Stimulated activated naive B cell treated with anti-CD40 and anti-IgM and Interleukin-4, amounts not matched to agents 10 μg/mL and 1 μg/mL and 100 μg/mL, for 72 hours (primary cell): Measurements from ENCODE around the gene UST.

Source experiments
- ATAC-seq, 2 donors: fragments of 150-1000 bp; cut with Tn5 transposase; replicated peaks; 2 replicates each; pipeline ENCODE4 v1.10.0; 2021; ENCODE audit warnings: moderate library complexity in 1 of 2
- DNase-seq: peaks from one replicate; pipeline ENCODE4 v3.0.0; 2021
- H3K27ac Mint-ChIP-seq: one replicate; pipeline ENCODE4 v1.8.0; 2022; ENCODE audit warnings: mild to moderate bottlenecking, mixed read lengths
- H3K27me3 Mint-ChIP-seq, 2 donors: one replicate each; pipeline ENCODE4 v1.8.0; 2022; ENCODE audit warnings: mixed read lengths in 2 of 2
- H3K36me3 Mint-ChIP-seq, 2 donors: one replicate each; pipeline ENCODE4 v1.8.0; 2022; ENCODE audit warnings: mixed read lengths in 2 of 2, mild to moderate bottlenecking in 1 of 2
- H3K4me1 Mint-ChIP-seq, 2 donors: one replicate each; pipeline ENCODE4 v1.8.0; 2022; ENCODE audit warnings: mixed read lengths in 2 of 2, mild to moderate bottlenecking in 1 of 2
- H3K4me3 Mint-ChIP-seq, 2 donors: one replicate each; pipeline ENCODE4 v1.8.0; 2022; ENCODE audit warnings: mild to moderate bottlenecking in 2 of 2, mixed read lengths in 2 of 2, moderate library complexity in 1 of 2
- H3K9me3 Mint-ChIP-seq, 2 donors: one replicate each; pipeline ENCODE4 v1.8.0; 2022; ENCODE audit warnings: mixed read lengths in 2 of 2, mild to moderate bottlenecking in 1 of 2

The UST gene

GRCh38 chr6:149012040-149012545 is 265.3 kb downstream of the UST start:
- Mint-ChIP-seq H3K4me3 (no peak overlapping the region), H3K27me3 (no peaks in the 10 kb centered on the region), H3K36me3 (peaks cover 6 to 18% of the 10 kb centered on the region in 2 donors), H3K4me1 (peaks cover 0 to 7% of the 10 kb centered on the region in 2 donors), H3K27ac (no peak overlapping the region), H3K9me3 (no peaks in the 10 kb centered on the region)
- DNase-seq (no peak), ATAC-seq (no peak)

- Mint-ChIP-seq H3K4me3 (no peak overlapping the region), H3K27me3 (no peaks in the 10 kb centered on the region)
- DNase-seq: no peak
These were observed 266.9 kb downstream of the UST start for GRCh38 chr6:149013586-149014344.

GRCh38 chr6:149014631-149015534 is 268.1 kb downstream of the UST start:
- H3K4me3 Mint-ChIP-seq: no peak overlapping the region
- DNase-seq (no peak), ATAC-seq (no peak)
- peaks cover 7 to 11% of the 10 kb centered on the region in 2 donors for H3K36me3 Mint-ChIP-seq
- peak overlapping the region; percentile 26 for H3K27ac Mint-ChIP-seq
- no peaks in the 10 kb centered on the region for H3K27me3 Mint-ChIP-seq
- H3K9me3 Mint-ChIP-seq: no peaks in the 10 kb centered on the region
- peaks cover 0 to 7% of the 10 kb centered on the region in 2 donors for H3K4me1 Mint-ChIP-seq

More at GRCh38 chr6:149013586-149014344, 266.9 kb downstream of the UST start:
- Mint-ChIP-seq H3K36me3 (peaks cover 2 to 14% of the 10 kb centered on the region in 2 donors), H3K4me1 (peaks cover 0 to 7% of the 10 kb centered on the region in 2 donors), H3K9me3 (no peaks in the 10 kb centered on the region), H3K27ac (peak overlapping the region; percentile 10)
- ATAC-seq: no peak

DNA sequence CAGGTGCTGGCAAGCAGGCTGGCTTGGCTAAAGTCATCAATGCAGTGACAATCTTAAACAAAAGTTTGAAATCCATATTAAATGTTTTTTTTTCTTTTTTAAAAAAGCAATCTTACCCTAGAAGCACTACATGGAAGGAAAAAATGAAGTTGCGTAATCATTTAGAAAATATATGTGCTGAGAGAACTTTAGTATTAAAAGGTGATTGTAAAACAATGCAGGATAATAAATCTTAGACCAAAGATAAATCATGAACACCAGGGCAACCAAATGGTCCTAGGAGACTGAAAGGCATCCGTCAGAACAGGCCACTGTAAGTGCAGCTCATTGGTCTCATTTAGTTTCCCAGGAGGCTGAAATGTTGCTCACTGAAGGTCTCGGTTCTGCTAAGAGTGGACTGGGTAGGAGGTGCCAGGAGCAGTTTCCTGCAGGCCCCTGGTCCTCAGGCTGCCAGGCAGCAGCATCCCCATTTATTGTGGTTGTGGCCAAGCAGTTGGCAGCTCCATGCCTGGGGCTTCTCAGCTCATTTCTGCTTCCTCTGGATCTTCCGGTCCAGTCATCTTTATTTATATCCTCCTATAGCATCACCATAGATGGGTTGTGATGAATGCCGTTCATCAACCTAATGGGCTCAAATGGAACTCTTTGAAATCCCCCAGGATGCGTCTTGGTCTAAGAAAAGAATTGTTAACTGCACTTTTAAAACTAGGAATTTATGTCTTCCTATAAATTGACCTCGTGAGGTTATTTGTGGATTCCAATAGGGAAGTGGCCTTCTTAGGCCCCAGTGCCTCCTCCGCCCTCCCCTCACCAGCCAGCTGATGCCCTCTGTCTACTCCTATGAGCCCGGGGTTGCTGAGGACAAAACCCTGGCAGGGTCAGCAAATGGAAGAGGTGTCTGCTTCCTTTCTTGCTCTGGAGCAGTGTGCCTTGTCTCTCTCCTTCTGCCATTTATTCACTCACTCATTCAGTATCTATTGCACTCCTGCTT is 269.0 kb downstream of the UST start:
- Mint-ChIP-seq H3K9me3 (no peaks in the 10 kb centered on the region), H3K27ac (no peak overlapping the region), H3K36me3 (peaks cover 11 to 17% of the 10 kb centered on the region in 2 donors), H3K27me3 (no peaks in the 10 kb centered on the region), H3K4me1 (peaks cover 0 to 7% of the 10 kb centered on the region in 2 donors), H3K4me3 (no peak overlapping the region)
- ATAC-seq (no peak), DNase-seq (no peak)

DNA sequence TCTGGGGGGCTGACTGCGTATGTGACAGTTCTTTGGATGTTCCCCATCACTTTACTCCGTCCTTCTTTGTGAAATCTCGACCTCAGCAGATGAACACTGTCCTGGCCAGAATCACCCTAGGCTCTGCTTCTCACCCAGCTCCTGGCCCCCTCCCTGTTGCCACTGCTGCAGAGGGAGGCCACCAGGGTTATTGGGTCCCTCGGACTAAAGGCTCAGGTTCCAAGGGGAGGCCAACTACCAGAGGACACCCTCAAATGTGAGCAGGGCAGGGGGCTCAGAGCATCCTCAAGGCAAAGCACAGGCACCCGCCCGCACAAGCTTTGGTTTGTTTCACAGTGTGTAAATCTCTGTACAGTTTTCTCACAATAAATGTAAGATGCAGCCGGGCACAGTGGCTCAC is 269.9 kb downstream of the UST start:
- no peak for ATAC-seq
- H3K36me3 Mint-ChIP-seq: peaks cover 16 to 26% of the 10 kb centered on the region in 2 donors
- H3K27ac Mint-ChIP-seq: no peak overlapping the region
- H3K4me3 Mint-ChIP-seq: no peak overlapping the region
- peaks cover 0 to 7% of the 10 kb centered on the region in 2 donors for H3K4me1 Mint-ChIP-seq
- no peak for DNase-seq
- H3K9me3 Mint-ChIP-seq: no peaks in the 10 kb centered on the region
- H3K27me3 Mint-ChIP-seq: no peaks in the 10 kb centered on the region

- Mint-ChIP-seq H3K4me1 (no peaks in the 10 kb centered on the region), H3K27ac (no peak overlapping the region), H3K9me3 (peaks cover 0 to 4% of the 10 kb centered on the region in 2 donors), H3K4me3 (no peak overlapping the region), H3K27me3 (no peaks in the 10 kb centered on the region), H3K36me3 (peaks cover 31 to 49% of the 10 kb centered on the region in 2 donors)
- DNase-seq (no peak), ATAC-seq (no peak)
These were observed 273.5 kb downstream of the UST start for GRCh38 chr6:149020319-149020718.

DNA sequence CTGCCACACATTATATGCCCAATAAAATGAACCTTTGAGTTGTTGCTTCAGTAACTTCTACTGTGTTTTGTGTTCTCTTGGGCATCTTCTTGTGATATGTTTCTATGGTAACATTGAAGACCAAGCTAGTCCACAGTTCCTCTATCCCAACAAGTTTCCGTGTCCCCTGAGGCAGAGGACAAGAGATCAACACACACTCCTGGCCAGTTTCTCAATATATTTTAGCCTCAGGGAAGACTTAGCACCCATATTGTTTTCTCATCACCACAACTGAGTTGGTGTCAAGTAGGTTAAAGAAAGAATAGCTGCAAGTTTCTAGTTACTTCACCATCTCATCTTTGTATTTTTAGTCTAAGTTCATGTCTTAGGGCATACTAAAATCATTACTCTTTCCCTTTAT is 277.5 kb downstream of the UST start:
- Mint-ChIP-seq H3K9me3 (peaks cover 0 to 4% of the 10 kb centered on the region in 2 donors), H3K36me3 (peaks cover 36 to 50% of the 10 kb centered on the region in 2 donors), H3K4me3 (no peak overlapping the region), H3K27ac (no peak overlapping the region), H3K4me1 (peaks cover 4 to 11% of the 10 kb centered on the region in 2 donors), H3K27me3 (no peaks in the 10 kb centered on the region)
- ATAC-seq (no peak), DNase-seq (no peak)

GRCh38 chr6:149025061-149025460 is 278.2 kb downstream of the UST start:
- Mint-ChIP-seq H3K4me1 (peaks cover 4 to 17% of the 10 kb centered on the region in 2 donors), H3K27ac (no peak overlapping the region), H3K27me3 (no peaks in the 10 kb centered on the region), H3K4me3 (no peak overlapping the region), H3K36me3 (peaks cover 32 to 46% of the 10 kb centered on the region in 2 donors), H3K9me3 (peaks cover 0 to 4% of the 10 kb centered on the region in 2 donors)
- no peak for DNase-seq
- ATAC-seq: no peak

GRCh38 chr6:149026530-149026942 is 279.7 kb downstream of the UST start:
- ATAC-seq (peak; percentile 56 to 68), DNase-seq (no peak)
- H3K27me3 Mint-ChIP-seq: no peaks in the 10 kb centered on the region
- no peak overlapping the region for H3K4me3 Mint-ChIP-seq
- peaks cover 24 to 34% of the 10 kb centered on the region in 2 donors for H3K36me3 Mint-ChIP-seq
- H3K4me1 Mint-ChIP-seq: peaks cover 11 to 22% of the 10 kb centered on the region in 2 donors
- no peak overlapping the region for H3K27ac Mint-ChIP-seq
- H3K9me3 Mint-ChIP-seq: peaks cover 0 to 4% of the 10 kb centered on the region in 2 donors

DNA sequence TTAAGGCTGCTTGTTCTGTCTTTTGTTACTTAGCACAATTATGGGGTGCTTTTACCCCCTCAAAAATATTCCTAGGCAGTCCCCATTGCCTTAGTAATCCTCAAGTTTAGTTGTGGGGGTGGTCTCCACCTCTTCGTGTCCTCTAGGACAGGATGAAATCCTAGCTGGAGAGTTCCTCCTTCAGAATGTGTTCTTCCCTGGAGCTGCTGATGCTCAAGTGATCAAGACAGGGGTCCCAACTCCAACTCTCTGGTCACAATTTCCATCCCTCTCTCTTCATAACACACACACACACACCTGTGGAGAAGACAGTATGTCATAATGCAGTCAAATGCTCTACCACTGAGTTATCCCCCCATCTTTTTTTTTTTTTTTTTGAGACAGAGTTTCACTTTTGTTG is 280.7 kb downstream of the UST start:
- H3K27ac Mint-ChIP-seq: no peak overlapping the region
- peaks cover 19 to 31% of the 10 kb centered on the region in 2 donors for H3K4me1 Mint-ChIP-seq
- no peak for DNase-seq
- peaks cover 0 to 4% of the 10 kb centered on the region in 2 donors for H3K9me3 Mint-ChIP-seq
- peaks cover 22 to 30% of the 10 kb centered on the region in 2 donors for H3K36me3 Mint-ChIP-seq
- ATAC-seq: no peak
- no peak overlapping the region for H3K4me3 Mint-ChIP-seq
- H3K27me3 Mint-ChIP-seq: no peaks in the 10 kb centered on the region

DNA sequence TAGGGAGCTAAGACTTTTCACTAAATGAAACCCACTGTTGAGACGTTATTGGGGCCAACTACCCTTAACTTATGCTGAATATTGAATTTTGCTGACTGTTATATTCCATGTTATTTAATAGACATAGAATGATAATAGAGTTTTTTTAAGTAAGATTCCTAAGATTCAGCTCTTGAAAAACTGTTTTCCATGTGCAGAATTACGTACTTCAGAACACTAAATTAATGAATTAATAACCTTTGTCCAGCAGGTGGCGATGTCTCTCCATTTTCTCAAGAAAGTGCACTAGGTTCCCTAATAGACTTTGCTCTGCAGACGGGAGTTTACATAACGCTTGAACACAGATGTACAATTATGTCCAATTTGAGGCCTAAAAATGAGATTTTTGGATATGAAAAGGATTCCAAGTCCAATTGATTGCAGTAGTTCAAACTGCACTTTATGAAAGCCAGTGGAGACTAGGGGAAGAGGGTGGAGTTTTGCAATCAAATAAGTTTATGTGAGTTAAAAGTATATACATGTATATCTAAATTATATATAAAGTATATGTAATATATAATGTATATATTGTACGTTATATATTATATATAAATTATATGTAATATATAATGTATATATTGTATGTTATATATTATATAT is 282.1 kb downstream of the UST start:
- DNase-seq: peak; percentile 30
- no peaks in the 10 kb centered on the region for H3K9me3 Mint-ChIP-seq
- peaks cover 22 to 45% of the 10 kb centered on the region in 2 donors for H3K4me1 Mint-ChIP-seq
- no peak overlapping the region for H3K27ac Mint-ChIP-seq
- H3K27me3 Mint-ChIP-seq: no peaks in the 10 kb centered on the region
- H3K4me3 Mint-ChIP-seq: no peak overlapping the region
- H3K36me3 Mint-ChIP-seq: peaks cover 17% of the 10 kb centered on the region in 2 donors
- ATAC-seq: no peak

DNA sequence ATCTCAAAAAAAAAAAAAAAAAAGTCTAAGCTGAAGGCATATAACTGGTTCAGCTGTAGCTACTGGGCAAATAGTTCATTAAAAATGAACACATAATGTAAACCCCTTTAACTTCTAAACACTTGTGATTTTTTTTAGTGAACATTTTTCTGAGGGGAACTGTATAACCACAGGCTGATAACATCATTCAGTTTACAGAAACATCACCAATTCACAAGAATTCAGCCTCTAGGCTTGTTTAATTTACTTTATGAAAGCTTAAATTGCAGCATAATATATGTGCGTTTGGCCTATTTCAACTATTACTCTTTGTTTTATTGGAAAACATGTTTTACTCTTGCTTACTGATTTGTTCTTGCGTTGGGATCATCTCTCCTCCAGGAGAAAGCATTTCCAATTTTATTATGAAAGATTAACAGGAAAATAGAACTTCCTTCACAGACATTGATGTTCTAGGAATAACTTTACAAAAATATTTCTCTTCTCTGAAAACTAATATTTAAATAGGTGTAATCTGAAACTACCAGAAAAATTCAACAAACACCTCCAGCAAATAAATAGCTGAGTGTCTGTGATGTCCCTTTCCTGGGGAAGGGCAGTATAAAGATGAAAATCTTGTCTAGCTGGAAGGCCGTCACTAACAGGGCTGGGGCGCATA is 284.5 kb downstream of the UST start:
- no peak for ATAC-seq
- H3K36me3 Mint-ChIP-seq: peaks cover 14 to 17% of the 10 kb centered on the region in 2 donors
- peak overlapping the region; percentile 73 to 74 for H3K4me3 Mint-ChIP-seq
- no peaks in the 10 kb centered on the region for H3K27me3 Mint-ChIP-seq
- peaks cover 33 to 64% of the 10 kb centered on the region in 2 donors for H3K4me1 Mint-ChIP-seq
- H3K9me3 Mint-ChIP-seq: no peaks in the 10 kb centered on the region
- H3K27ac Mint-ChIP-seq: peak overlapping the region; percentile 95
- DNase-seq: no peak
